Common myeloid progenitor, CD34-positive (primary cell): ENCODE results near the gene GIPR.

ENCODE experiments used
- CTCF ChIA-PET: fragments of 350-600 bp; sonication (Branson Sonifier 250); formaldehyde crosslinking; loops from one replicate; lab custom pipeline; 2021; ENCODE audit warnings: antibody characterized with exemption; lab: Charles Lee
- POLR2A ChIA-PET: fragments of 350-600 bp; sonication (Branson Sonifier 250); formaldehyde crosslinking; loops from one replicate; lab custom pipeline; 2021; ENCODE audit warnings: antibody characterized with exemption; lab: Charles Lee
- DNase-seq, 3 donors: peaks; one replicate each; pipeline versions ENCODE4 v3.0.0 to v3.0.0-alpha.2; 2013
- H3K27ac ChIP-seq, 2 experiments: 1 replicate in 1 of 2; 2 replicates in 1 of 2; pipeline ENCODE4 v1.7.0; 2013; ENCODE audit warnings: inconsistent platforms in 2 of 2, low read length in 2 of 2, mild to moderate bottlenecking in 2 of 2, low read depth in 1 of 2, moderate library complexity in 1 of 2; ENCODE audit not compliant: severe bottlenecking in 2 of 2, insufficient read depth in 1 of 2, poor library complexity in 1 of 2
- H3K27me3 ChIP-seq, 5 experiments: replicated peaks in 2 of 5; 1 replicate in 3 of 5; 2 replicates in 2 of 5; pipeline versions ENCODE4 v1.6.1 to v1.7.0; 2013; ENCODE audit warnings: low read length in 4 of 5, mild to moderate bottlenecking in 2 of 5, moderate library complexity in 2 of 5, inconsistent platforms in 1 of 5; ENCODE audit not compliant: insufficient read depth in 5 of 5, control insufficient read depth in 4 of 5
- H3K36me3 ChIP-seq, 4 experiments: 1 replicate in 2 of 4; 2 replicates in 2 of 4; pipeline versions ENCODE4 v1.6.1 to v1.7.0; 2013; ENCODE audit warnings: low read length in 3 of 4, control low read depth in 1 of 4, mild to moderate bottlenecking in 1 of 4; ENCODE audit not compliant: control insufficient read depth in 4 of 4, insufficient read depth in 4 of 4
- H3K4me1 ChIP-seq, 4 experiments: 1 replicate in 3 of 4; 2 replicates in 1 of 4; pipeline versions ENCODE4 v1.6.1 to v1.7.1; 2013; ENCODE audit warnings: low read length in 3 of 4, mild to moderate bottlenecking in 3 of 4, control low read depth in 1 of 4, inconsistent platforms in 1 of 4, moderate library complexity in 1 of 4; ENCODE audit not compliant: control insufficient read depth in 4 of 4, insufficient read depth in 4 of 4; ENCODE audit errors: control extremely low read depth in 1 of 4
- H3K4me3 ChIP-seq, 7 experiments: 1 replicate in 4 of 7; 2 replicates in 3 of 7; pipeline versions ENCODE4 v1.5.1 to v1.7.0; 2013; ENCODE audit warnings: mild to moderate bottlenecking in 7 of 7, low read length in 6 of 7, moderate library complexity in 6 of 7, inconsistent platforms in 2 of 7, low read depth in 2 of 7, control low read depth in 1 of 7; ENCODE audit not compliant: insufficient read depth in 4 of 7, control insufficient read depth in 1 of 7; ENCODE audit errors: extremely low read depth in 1 of 7
- H3K9me3 ChIP-seq, 5 experiments: 1 replicate in 4 of 5; 2 replicates in 1 of 5; pipeline versions ENCODE4 v1.6.1 to v1.7.1; 2013; ENCODE audit warnings: low read length in 4 of 5, mild to moderate bottlenecking in 2 of 5, inconsistent platforms in 1 of 5, low read depth in 1 of 5, moderate library complexity in 1 of 5; ENCODE audit not compliant: control insufficient read depth in 4 of 5, insufficient read depth in 2 of 5; ENCODE audit errors: control extremely low read depth in 1 of 5
- WGBS: methylation state at CpG from one replicate; pipeline ENCODE4 v1.1.5; 2013; ENCODE audit not compliant: insufficient coverage; 5-methylcytosine and 5-hydroxymethylcytosine counted together

Gene GIPR

GRCh38 chr19:45687599-45687998 is 19.6 kb downstream of the GIPR start:
- WGBS: 97% methylated on average over 9 of the region's 9 CpGs
- no peaks in the 10 kb centered on the region for H3K9me3 ChIP-seq
- no peak overlapping the region for H3K4me3 ChIP-seq
- peaks cover 4 to 51% (median 30%) of the 10 kb centered on the region in 4 experiments for H3K36me3 ChIP-seq
- ChIA-PET POLR2A (interaction anchor here (0.6 kb wide), 1 partner anchor 12 kb away, joined by 3 read pairs; no protein-coding TSS in a partner anchor), CTCF (interaction anchor here (1.4 to 1.5 kb wide), 2 partner anchors 9 to 12 kb away, joined by 4 to 6 read pairs; no protein-coding TSS in a partner anchor)
- peaks cover 0 to 8% (median 7%) of the 10 kb centered on the region in 4 experiments for H3K4me1 ChIP-seq
- no peak for DNase-seq
- no peak overlapping the region for H3K27ac ChIP-seq
- H3K27me3 ChIP-seq: no peaks in the 10 kb centered on the region

DNA sequence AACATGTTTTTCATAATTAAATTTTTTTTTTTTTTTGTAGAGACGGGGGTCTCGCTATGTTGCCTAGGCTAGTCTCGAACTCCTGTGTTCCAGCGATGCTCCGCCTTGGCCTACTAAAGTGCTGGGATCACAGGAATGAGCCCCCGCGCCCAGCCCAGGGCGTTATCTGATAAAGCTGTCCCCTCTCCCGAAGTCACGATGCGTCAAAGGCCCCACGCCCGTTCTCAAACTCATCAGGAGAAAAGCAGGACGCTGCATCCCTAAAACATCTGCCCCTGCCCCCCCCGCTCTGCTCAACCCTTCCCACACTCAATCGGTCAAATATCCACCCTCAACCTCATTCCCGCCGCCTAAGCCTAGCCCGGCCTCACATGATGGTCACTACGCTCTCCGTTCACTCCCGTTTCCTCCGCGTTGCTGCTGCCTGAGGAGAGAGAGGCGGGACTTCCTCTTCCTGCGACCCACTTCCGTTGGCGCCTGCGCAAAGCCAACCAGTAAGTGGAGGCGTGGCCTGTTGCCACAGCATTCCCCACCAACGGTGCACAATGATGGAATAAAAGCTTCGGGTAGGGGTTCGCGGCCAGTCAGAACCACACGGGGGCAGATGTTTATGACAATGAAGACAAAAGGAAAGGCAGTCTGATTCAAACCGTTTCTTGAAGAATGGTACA is 23.6 kb downstream of the GIPR start, which contains the start of gene SNRPD2:
TSS of gene SNRPD2 (minus strand) at position 438 of the 671 bp plus-strand sequence. CDS start at position 373, 65 bp downstream.
- H3K27ac ChIP-seq: peak within 1 kb of the TSS; percentile 90 to 94
- peaks cover 7 to 38% (median 17%) of the 10 kb centered on the region in 4 experiments for H3K36me3 ChIP-seq
- ChIA-PET CTCF (interaction anchor here (1.5 to 5.8 kb wide), 7 partner anchors 10 to 267 kb away, joined by 3 to 46 read pairs (median 13); partner anchors contain the start of gene FBXO46), POLR2A (interaction anchor here (1.3 to 2.0 kb wide), 4 partner anchors 11 to 39 kb away, joined by 4 to 10 read pairs (median 7); partner anchors contain the start of gene FBXO46)
- no peaks in the 10 kb centered on the region for H3K9me3 ChIP-seq
- peak in 2 of 3 donors; percentile 92 to 94 for DNase-seq
- 0% methylated on average over 24 of the region's 36 CpGs for WGBS
- H3K4me3 ChIP-seq: peak within 1 kb of the TSS; percentile 86 to 93 (median 89)
- H3K4me1 ChIP-seq: peaks cover 0 to 20% (median 18%) of the 10 kb centered on the region in 4 experiments
- H3K27me3 ChIP-seq: no peaks in the 10 kb centered on the region

GRCh38 chr19:45692187-45693105 is 24.4 kb downstream of the GIPR start, which contains the start of gene QPCTL:
Gene QPCTL, plus strand, starts transcription at chr19:45692666. Its CDS starts 38 bp downstream, at chr19:45692704.
- H3K36me3 ChIP-seq: peaks cover 5 to 34% (median 15%) of the 10 kb centered on the region in 4 experiments
- peak; percentile 100 for DNase-seq
- CTCF ChIA-PET: interaction anchor here (0.6 to 5.8 kb wide), 15 partner anchors 8 to 906 kb away, joined by 3 to 46 read pairs (median 4); partner anchors contain the start of gene FBXO46
- H3K27me3 ChIP-seq: no peaks in the 10 kb centered on the region
- H3K4me1 ChIP-seq: peaks cover 0 to 20% (median 18%) of the 10 kb centered on the region in 4 experiments
- no peaks in the 10 kb centered on the region for H3K9me3 ChIP-seq
- H3K4me3 ChIP-seq: peak within 1 kb of the TSS; percentile 86 to 93 (median 89)
- POLR2A ChIA-PET: interaction anchor here (0.8 to 2.0 kb wide), 5 partner anchors 12 to 77 kb away, joined by 3 to 10 read pairs (median 5); partner anchors contain the start of gene FBXO46
- WGBS: under 1% methylated on average over 67 of the region's 70 CpGs
- H3K27ac ChIP-seq: peak within 1 kb of the TSS; percentile 90 to 94

DNA sequence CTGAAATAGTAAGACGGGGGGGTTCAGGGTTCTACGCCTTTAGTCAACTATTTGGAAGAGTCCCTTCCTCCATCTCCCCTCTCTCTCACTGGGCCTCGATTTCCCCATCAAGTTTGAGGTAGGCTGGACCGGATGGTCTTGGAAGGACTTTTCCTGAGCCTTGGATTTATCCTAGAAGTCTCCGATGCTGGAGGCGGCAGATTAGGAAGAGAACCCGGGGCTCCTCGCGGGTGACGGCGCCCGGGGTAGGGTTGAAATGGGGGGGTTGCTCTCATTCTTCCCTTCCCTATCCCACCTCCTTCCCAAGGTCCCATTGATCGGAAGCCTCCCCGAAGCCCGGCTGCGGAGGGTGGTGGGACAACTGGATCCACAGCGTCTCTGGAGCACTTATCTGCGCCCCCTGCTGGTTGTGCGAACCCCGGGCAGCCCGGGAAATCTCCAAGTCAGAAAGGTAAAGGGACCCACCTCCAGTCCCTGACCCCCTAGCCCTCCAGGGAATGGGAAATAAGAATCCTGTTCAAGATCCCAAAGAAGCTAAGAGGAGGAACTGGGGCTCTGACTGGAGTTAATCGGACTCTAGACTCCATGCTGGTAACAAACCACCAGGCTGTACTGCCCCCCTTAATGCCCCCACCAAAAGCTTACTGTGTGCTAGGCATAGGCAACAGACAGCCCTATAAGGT is 25.2 kb downstream of the GIPR start:
- ChIA-PET POLR2A (interaction anchor here (0.8 to 2.0 kb wide), 4 partner anchors 16 to 76 kb away, joined by 3 to 10 read pairs (median 7); partner anchors contain the start of gene FBXO46), CTCF (interaction anchor here (0.6 to 5.8 kb wide), 16 partner anchors 9 to 905 kb away, joined by 3 to 46 read pairs (median 4); partner anchors contain the start of genes FBXO46 and IRF2BP1)
- H3K9me3 ChIP-seq: no peaks in the 10 kb centered on the region
- WGBS: 3% methylated on average over 7 of the region's 22 CpGs
- H3K4me1 ChIP-seq: peaks cover 0 to 20% (median 18%) of the 10 kb centered on the region in 4 experiments
- peaks cover 3 to 33% (median 11%) of the 10 kb centered on the region in 4 experiments for H3K36me3 ChIP-seq
- peak; percentile 65 to 68 (median 65) for DNase-seq
- H3K27ac ChIP-seq: peak overlapping the region; percentile 90 to 94
- H3K27me3 ChIP-seq: no peaks in the 10 kb centered on the region
- H3K4me3 ChIP-seq: peak overlapping the region; percentile 55 to 93 (median 89)

GRCh38 chr19:45701676-45702075 is 33.7 kb downstream of the GIPR start:
- CTCF ChIA-PET: no interaction called here
- POLR2A ChIA-PET: no interaction called here

GRCh38 chr19:45705115-45705514 is 37.1 kb downstream of the GIPR start:
- H3K9me3 ChIP-seq: no peaks in the 10 kb centered on the region
- peaks cover 8 to 26% (median 16%) of the 10 kb centered on the region in 4 experiments for H3K36me3 ChIP-seq
- no peak for DNase-seq
- ChIA-PET POLR2A (interaction anchor here (0.6 kb wide), 1 partner anchor 38 kb away, joined by 3 read pairs; no protein-coding TSS in a partner anchor), CTCF (interaction anchor here (3.1 kb wide), 1 partner anchor 11 kb away, joined by 29 read pairs; the partner anchor contains the start of genes QPCTL and SNRPD2)
- WGBS: 89% methylated on average over 9 of the region's 9 CpGs
- H3K27me3 ChIP-seq: no peaks in the 10 kb centered on the region
- H3K27ac ChIP-seq: no peak overlapping the region
- peaks cover 0 to 5% (median 1%) of the 10 kb centered on the region in 4 experiments for H3K4me1 ChIP-seq
- H3K4me3 ChIP-seq: no peak overlapping the region

More at GRCh38 chr19:45701676-45702075, 33.7 kb downstream of the GIPR start:
- H3K27ac ChIP-seq: no peak overlapping the region
- H3K36me3 ChIP-seq: peaks cover 3 to 35% (median 20%) of the 10 kb centered on the region in 4 experiments
- DNase-seq: peak; percentile 21 to 60 (median 55)
- peaks cover 0 to 5% (median 1%) of the 10 kb centered on the region in 4 experiments for H3K4me1 ChIP-seq
- no peaks in the 10 kb centered on the region for H3K9me3 ChIP-seq
- H3K4me3 ChIP-seq: no peak overlapping the region
- H3K27me3 ChIP-seq: no peaks in the 10 kb centered on the region
- 20% methylated on average over 2 of the region's 7 CpGs for WGBS
